Measurements from ENCODE around the gene TMEM18.
A peak's percentile ranks its signal among the peaks of the same experiment; 100 is the strongest.

The TMEM18 gene

GRCh38 chr2:660029-660428 lies 17.2 kb downstream of the TMEM18 start:
- Histone ChIP-seq H3K9me3 (replicated peaks in 1 of 11) (peaks cover 1 to 3% (median 2%) of the 10 kb centered on the region in 11 experiments; a peak in 21 of 22 replicates), H4K20me1 (peaks cover 0 to 19% (median 0%) of the 10 kb centered on the region in 11 experiments; a peak in 2 of 22 replicates), H3K36me3 (peaks cover 2 to 18% (median 16%) of the 10 kb centered on the region in 11 experiments; a peak in 19 of 22 replicates), H3K27ac (no peak overlapping the region), H3K4me3 (no peak overlapping the region), H3K4me2 (peak overlapping the region in 5 of 11 experiments; percentile 6 to 41 (median 18); a peak in 6 of 22 replicates), H3K9ac (no peak overlapping the region), H3K4me1 (peaks cover 30 to 89% (median 75%) of the 10 kb centered on the region in 10 experiments), H3K27me3 (no peaks in the 10 kb centered on the region)
- no peak for TF ChIP-seq Cebpa-rat (IDR thresholded peaks at IDR 0.05)

GRCh38 chr2:658426-658825 lies 18.8 kb downstream of the TMEM18 start:
- Histone ChIP-seq H3K4me2 (peak overlapping the region in 3 of 11 experiments; percentile 6 to 41 (median 12); a peak in 3 of 22 replicates), H3K27ac (no peak overlapping the region), H3K27me3 (no peaks in the 10 kb centered on the region), H4K20me1 (peaks cover 0 to 17% (median 0%) of the 10 kb centered on the region in 11 experiments; a peak in 2 of 22 replicates), H3K9ac (no peak overlapping the region), H3K4me3 (no peak overlapping the region), H3K4me1 (peaks cover 29 to 98% (median 77%) of the 10 kb centered on the region in 10 experiments), H3K9me3 (replicated peaks in 1 of 11) (no peaks in the 10 kb centered on the region), H3K36me3 (peaks cover 0 to 3% (median under 1%) of the 10 kb centered on the region in 11 experiments; a peak in 3 of 22 replicates)
- TF ChIP-seq Cebpa-rat (IDR thresholded peaks at IDR 0.05): no peak

- Histone ChIP-seq H4K20me1 (peaks cover 0 to 14% (median 0%) of the 10 kb centered on the region in 11 experiments; a peak in 2 of 22 replicates), H3K4me2 (peak overlapping the region in 8 of 11 experiments; percentile 23 to 81 (median 68); a peak in 13 of 22 replicates)
Measured at GRCh38 chr2:657766-658165, 19.4 kb downstream of the TMEM18 start.

GRCh38 chr2:656676-657075 lies 20.5 kb downstream of the TMEM18 start:
- Histone ChIP-seq H3K27me3 (no peaks in the 10 kb centered on the region), H3K9me3 (replicated peaks in 1 of 11) (no peaks in the 10 kb centered on the region), H3K27ac (peak overlapping the region in 8 of 11 experiments; percentile 6 to 67 (median 52); a peak in 8 of 22 replicates), H3K4me2 (peak overlapping the region; percentile 34 to 81 (median 73)), H3K4me3 (no peak overlapping the region), H3K36me3 (no peaks in the 10 kb centered on the region), H4K20me1 (peaks cover 0 to 9% (median 0%) of the 10 kb centered on the region in 11 experiments; a peak in 1 of 22 replicates), H3K4me1 (peaks cover 13 to 98% (median 73%) of the 10 kb centered on the region in 10 experiments), H3K9ac (peak overlapping the region in 4 of 11 experiments; percentile 24 to 53 (median 35); a peak in 5 of 22 replicates)
- no peak for TF ChIP-seq Cebpa-rat (IDR thresholded peaks at IDR 0.05)

More at GRCh38 chr2:657766-658165, 19.4 kb downstream of the TMEM18 start:
- no peak overlapping the region for H3K4me3 ChIP-seq
- no peak for TF ChIP-seq Cebpa-rat (IDR thresholded peaks at IDR 0.05)
- no peaks in the 10 kb centered on the region for H3K36me3 ChIP-seq
- H3K4me1 ChIP-seq: peaks cover 22 to 98% (median 76%) of the 10 kb centered on the region in 10 experiments
- H3K9ac ChIP-seq: no peak overlapping the region
- no peaks in the 10 kb centered on the region for H3K27me3 ChIP-seq
- no peak overlapping the region for H3K27ac ChIP-seq
- no peaks in the 10 kb centered on the region for H3K9me3 ChIP-seq (replicated peaks in 1 of 11)

- peaks cover 13 to 90% (median 65%) of the 10 kb centered on the region in 10 experiments for H3K4me1 ChIP-seq
Measured at GRCh38 chr2:655626-656025, 21.6 kb downstream of the TMEM18 start.

GRCh38 chr2:654896-655295 lies 22.3 kb downstream of the TMEM18 start:
- H4K20me1 ChIP-seq: no peaks in the 10 kb centered on the region
- no peak overlapping the region for H3K9ac ChIP-seq
- peak overlapping the region in 7 of 11 experiments; percentile 58 to 81 (median 73); a peak in 11 of 22 replicates for H3K4me2 ChIP-seq

More at GRCh38 chr2:655626-656025, 21.6 kb downstream of the TMEM18 start:
- Histone ChIP-seq H3K4me3 (peak overlapping the region in 1 of 10 experiments; percentile 3; a peak in 1 of 20 replicates), H3K36me3 (no peaks in the 10 kb centered on the region), H3K27me3 (no peaks in the 10 kb centered on the region), H3K9me3 (replicated peaks in 1 of 11) (no peaks in the 10 kb centered on the region), H4K20me1 (peaks cover 0 to under 1% (median 0%) of the 10 kb centered on the region in 11 experiments; a peak in 1 of 22 replicates), H3K27ac (peak overlapping the region in 8 of 11 experiments; percentile 2 to 67 (median 52); a peak in 14 of 22 replicates), H3K9ac (peak overlapping the region in 6 of 11 experiments; percentile 4 to 33 (median 15); a peak in 4 of 22 replicates), H3K4me2 (peak overlapping the region; percentile 16 to 81 (median 72))
- TF ChIP-seq Cebpa-rat (IDR thresholded peaks at IDR 0.05): peak in 3 of 11 experiments; percentile 21 to 58 (median 42); a peak in 2 of 22 replicates

GRCh38 chr2:653645-654425 lies 23.4 kb downstream of the TMEM18 start:
- Histone ChIP-seq H3K4me2 (peak overlapping the region in 4 of 11 experiments; percentile 1 to 73 (median 61); a peak in 6 of 22 replicates), H3K4me3 (no peak overlapping the region), H3K9ac (no peak overlapping the region), H3K27me3 (no peaks in the 10 kb centered on the region), H3K4me1 (peaks cover 13 to 76% (median 53%) of the 10 kb centered on the region in 10 experiments), H3K27ac (no peak overlapping the region), H3K36me3 (no peaks in the 10 kb centered on the region), H3K9me3 (replicated peaks in 1 of 11) (no peaks in the 10 kb centered on the region), H4K20me1 (no peaks in the 10 kb centered on the region)
- no peak for TF ChIP-seq Cebpa-rat (IDR thresholded peaks at IDR 0.05)

More at GRCh38 chr2:654896-655295, 22.3 kb downstream of the TMEM18 start:
- no peak for TF ChIP-seq Cebpa-rat (IDR thresholded peaks at IDR 0.05)
- no peaks in the 10 kb centered on the region for H3K27me3 ChIP-seq
- H3K27ac ChIP-seq: peak overlapping the region in 3 of 11 experiments; percentile 46 to 67 (median 54); a peak in 3 of 22 replicates
- H3K9me3 ChIP-seq (replicated peaks in 1 of 11): no peaks in the 10 kb centered on the region
- no peak overlapping the region for H3K4me3 ChIP-seq
- H3K36me3 ChIP-seq: no peaks in the 10 kb centered on the region
- H3K4me1 ChIP-seq: peaks cover 13 to 83% (median 62%) of the 10 kb centered on the region in 10 experiments

- Histone ChIP-seq H3K27ac (no peak overlapping the region), H3K9me3 (replicated peaks in 1 of 11) (no peaks in the 10 kb centered on the region), H4K20me1 (no peaks in the 10 kb centered on the region), H3K9ac (no peak overlapping the region), H3K36me3 (no peaks in the 10 kb centered on the region), H3K4me2 (peak overlapping the region in 8 of 11 experiments; percentile 6 to 70 (median 51); a peak in 12 of 22 replicates), H3K4me1 (peaks cover 13 to 71% (median 52%) of the 10 kb centered on the region in 10 experiments), H3K27me3 (no peaks in the 10 kb centered on the region), H3K4me3 (no peak overlapping the region)
- no peak for TF ChIP-seq Cebpa-rat (IDR thresholded peaks at IDR 0.05)
Measured at GRCh38 chr2:652881-653480, 24.2 kb downstream of the TMEM18 start.
